Activated effector memory CD4-positive, alpha-beta T cell treated with Interleukin-2 at 50 U/mL for 16 hours (primary cell): ENCODE results near the gene BHLHE23.

ENCODE experiments used
- DNase-seq: peaks from one replicate; pipeline ENCODE4 v3.0.0-alpha.2; 2020

The BHLHE23 gene

DNA sequence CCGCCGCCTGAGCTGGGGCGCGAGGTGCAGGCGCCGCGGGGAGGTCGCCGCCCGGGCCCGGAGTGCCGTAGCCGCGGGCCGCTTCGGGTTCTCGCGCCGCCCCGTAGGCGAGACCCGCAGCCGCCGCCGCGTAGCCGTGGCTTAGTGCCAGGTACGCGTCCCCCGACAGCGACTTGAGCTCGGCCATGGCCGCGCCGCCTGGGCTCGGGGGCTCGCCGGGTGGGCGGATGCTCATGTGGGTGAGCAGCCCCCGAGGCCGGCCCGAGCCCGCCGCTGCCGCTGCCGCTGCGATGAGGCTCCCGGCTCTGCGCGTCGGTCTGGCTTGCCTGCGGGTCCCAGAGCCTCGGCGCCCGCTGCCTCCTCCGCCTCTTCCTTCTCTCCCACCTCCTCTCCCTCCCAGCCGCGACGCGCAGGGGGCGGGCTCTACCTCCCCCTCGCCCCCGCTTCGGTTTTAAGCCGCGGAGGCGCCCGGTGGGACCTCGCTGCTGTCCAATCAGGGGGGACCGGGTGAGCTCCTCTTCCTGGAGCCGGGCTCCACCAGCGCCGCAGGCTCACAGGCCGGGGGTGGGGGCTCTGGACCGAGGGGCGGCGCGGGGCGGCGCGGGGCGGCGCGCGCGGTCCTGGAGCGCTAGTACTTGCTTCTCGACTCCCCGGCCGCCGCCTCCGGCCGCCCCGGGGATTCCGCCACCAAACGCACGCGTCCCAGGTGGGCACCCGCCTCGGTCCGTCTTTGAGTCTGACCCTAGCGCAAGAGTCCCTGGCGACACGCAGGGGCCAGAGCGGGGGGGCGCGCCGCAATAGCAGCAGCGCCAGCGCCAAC lies at the start of gene BHLHE23:
BHLHE23 (minus strand) TSS at position 425 of the 820 bp plus-strand sequence; CDS start at position 235, 190 bp downstream.
- DNase-seq: no peak

DNA sequence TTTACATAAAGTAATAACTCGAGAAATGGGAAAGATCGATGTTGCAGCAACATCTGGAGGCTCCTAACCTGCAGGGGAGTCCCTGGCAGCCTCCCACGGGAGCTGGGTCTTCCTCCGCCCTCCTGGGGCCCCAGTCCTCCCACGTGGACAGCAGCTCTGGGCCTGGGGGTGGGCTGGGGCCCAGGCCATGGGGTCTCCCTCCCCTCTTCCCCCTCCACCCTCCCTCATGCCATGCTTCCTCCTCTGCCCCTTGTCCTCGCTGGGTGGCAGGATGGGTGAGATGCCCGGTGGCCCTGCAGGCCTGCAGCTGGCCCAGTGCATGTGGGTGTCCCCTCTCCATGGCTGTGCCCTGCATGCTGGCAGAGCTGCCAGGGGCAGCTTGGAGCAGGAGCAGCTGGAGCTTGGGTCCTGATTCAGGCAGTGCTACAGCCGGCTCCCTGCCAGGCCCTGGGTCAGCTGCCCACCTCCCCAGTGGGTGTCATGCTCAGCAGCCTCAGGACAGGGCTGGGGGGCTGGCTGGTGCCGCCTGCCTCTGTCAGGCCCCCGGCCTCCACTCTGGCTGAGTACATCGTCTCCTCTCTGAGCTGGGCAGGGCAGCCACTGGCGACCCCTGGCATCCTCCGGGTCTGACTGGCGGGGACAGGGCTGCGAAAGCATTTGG lies 48.9 kb upstream of the BHLHE23 start:
- DNase-seq: no peak

DNA sequence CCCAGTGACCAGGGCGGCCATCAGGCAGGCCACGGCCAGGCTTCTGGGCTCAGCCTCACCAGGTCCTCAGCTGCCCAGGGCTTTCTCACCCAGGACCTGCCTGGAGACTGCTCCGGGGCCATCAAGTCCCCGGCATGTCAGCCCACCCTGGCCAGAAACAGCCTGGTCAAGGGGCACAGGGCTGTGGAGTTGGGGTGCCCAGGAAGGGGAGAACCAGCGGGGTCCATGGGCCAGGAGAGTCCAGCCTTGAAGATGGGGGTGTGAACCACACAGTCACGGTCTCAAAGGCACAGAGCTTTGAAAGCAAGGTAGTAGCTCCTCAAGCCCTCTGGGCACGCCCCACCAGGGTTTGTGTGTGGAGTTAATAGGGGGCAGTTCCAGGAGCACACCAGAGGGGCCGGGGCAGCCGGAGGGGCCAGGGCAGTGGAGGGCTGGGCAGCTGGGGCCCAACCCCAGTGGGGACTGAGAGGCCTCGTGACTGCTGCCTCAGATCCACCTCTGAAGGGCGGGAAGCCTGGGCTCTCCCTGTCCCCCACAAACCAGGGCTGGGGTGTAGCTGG lies 48.0 kb upstream of the BHLHE23 start:
- no peak for DNase-seq

DNA sequence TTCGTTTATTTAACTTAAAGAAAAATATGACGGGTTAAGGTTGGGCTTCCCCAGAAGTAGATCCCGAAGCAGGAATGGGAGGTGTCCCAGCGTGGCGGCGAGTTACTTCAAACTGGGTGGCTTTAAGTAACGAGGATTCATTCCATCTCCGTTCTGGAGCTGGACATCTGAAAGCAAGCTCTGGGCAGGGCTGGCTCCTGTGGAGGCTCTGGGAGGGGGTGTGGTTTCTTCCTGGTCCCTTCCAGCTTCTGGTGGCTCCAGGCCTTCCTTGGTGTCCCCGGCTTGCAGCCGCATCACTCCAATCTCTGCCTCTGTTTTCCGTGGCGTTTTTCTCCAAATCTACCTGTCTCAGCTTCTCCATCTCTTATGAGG lies 47.3 kb upstream of the BHLHE23 start:
- no peak for DNase-seq

DNA sequence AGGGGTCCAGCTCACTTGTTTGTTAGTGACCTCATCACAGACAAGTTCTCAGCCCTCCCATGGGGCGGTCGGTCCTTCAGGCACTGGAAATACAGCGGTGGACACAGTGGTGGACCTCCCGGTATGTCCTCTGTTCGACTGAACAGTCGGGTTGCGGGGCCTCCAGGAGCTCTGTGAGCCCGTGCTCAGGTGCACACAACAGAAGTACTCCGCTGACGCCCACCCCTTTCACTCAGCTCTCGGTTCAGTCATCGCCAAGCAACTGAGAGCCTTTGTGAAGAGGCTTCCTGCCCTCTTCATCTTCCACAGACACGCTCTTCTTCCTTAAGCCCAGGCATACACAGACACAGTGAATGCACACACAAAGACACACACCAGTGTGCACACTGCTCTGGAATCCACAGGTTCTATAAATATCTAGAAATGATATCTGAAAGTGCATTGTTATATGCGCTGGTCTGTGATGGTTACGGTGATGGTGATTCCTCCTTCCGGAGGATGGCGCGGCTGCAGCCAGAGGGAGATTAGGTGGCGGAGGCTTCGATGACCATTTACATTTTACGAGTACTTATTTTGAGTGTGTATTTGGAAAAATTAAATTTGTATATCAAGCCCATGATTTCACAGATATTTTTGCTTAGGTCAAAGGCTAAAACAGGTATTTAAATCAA lies 46.8 kb upstream of the BHLHE23 start:
- no peak for DNase-seq

DNA sequence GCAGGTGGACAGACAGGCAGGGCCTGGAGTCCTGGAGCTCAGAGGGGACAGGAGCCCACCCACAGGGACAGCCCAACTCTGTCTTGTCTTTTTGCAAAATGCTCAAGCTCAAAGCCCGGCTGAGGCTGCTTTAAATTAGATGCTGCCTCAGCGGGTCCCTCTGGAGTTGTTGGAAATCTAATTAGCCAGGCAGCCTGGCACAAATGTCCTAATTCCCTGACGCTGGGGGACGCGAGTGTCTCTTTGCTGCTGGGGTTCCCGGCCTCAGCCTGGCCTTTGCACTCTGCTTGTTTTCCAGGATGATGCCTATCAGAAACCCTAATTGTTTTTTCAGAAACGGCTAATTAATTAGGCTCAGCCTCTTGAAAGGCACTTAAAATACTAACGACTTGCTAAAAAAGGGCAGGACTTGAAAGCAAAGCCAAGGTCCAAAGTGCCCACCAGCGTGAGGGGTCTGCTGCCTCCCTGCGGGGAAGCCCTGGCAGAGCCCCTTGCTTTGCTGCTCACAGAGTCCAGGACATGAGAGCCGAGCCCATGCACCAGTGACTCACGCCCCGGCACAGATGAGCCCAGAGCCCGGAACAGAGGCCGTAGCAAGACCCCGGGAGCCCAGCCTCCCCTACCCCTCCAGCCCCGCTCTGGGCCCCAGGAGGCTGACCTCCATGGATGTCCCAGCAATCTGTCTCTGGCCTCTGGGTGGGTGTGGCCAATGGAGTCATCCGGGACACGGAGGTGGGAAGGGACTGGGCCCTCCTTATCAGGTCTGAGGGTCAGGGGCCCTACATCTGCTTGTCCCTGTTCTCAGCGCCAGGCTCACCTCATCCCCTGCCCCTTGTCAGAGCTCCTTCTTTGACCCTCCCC lies 46.0 kb upstream of the BHLHE23 start:
- DNase-seq: no peak

DNA sequence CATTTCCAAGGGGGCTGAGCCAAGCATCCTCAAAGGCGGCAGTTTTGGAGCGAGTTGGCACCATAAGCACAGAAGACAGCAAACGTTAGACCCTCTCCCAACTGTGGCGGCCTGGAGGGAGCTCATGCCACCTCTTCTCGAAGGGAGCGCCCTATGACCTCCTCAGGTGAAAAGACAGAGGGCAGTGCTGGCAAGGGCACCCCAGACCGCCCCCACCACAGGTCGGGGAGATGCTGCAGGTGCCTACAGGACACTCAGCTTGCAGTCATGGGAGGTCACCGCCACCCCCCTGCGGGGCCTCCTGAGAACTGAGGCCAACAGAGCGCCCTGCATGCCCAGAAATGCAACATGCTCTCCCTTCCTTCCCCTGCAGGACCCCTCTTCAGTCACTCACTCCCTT lies 45.1 kb upstream of the BHLHE23 start:
- no peak for DNase-seq

DNA sequence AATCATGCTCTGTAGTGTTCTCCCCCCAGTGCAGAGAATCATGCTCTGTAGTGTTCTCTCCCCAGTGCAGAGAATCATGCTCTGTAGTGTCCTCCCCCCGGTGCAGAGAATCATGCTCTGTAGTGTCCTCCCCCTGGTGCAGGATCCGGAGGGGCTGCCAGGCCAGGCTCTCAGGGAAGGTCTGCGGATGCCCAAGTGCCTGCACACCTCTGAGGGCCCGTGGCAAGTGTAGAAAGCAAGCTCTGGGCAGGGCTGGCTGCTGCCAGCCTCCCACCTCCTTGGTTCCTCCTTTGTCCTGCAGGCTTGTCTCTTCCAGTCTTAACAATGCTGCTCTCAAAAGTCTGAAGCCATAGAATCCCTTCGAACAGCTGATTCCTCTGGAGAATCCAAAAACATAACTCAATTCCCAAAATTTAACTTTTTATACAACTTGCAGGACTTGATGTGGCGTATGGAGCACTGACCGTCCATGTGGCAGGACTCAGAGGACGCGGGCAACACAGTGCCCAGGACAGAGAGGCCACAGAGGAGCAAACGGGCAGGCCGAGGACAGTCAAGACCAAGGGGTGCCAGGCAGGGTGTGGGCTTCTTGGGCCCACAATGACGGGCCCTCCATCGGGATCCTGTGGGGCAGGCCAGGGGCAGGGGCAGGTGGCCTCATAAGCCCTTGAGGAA lies 44.6 kb upstream of the BHLHE23 start:
- no peak for DNase-seq

DNA sequence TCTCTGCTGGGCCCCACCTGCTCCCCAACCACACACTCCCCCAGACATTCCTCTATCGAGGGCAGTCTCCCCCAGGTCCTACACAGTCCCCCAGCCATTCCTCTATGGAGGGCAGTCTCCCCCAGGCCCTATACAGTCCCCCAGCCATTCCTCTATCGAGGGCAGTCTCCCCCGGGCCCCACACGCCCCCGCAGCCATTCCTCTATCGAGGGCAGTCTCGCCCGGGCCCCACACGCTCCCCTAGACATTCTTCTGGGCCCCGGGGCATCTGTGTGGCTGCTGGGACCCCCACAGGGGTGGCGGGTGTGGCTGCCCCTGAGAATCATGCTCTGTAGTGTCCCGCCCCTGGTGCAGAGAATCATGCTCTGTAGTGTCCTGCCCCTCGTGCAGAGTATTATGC lies 43.6 kb upstream of the BHLHE23 start:
- DNase-seq: no peak

DNA sequence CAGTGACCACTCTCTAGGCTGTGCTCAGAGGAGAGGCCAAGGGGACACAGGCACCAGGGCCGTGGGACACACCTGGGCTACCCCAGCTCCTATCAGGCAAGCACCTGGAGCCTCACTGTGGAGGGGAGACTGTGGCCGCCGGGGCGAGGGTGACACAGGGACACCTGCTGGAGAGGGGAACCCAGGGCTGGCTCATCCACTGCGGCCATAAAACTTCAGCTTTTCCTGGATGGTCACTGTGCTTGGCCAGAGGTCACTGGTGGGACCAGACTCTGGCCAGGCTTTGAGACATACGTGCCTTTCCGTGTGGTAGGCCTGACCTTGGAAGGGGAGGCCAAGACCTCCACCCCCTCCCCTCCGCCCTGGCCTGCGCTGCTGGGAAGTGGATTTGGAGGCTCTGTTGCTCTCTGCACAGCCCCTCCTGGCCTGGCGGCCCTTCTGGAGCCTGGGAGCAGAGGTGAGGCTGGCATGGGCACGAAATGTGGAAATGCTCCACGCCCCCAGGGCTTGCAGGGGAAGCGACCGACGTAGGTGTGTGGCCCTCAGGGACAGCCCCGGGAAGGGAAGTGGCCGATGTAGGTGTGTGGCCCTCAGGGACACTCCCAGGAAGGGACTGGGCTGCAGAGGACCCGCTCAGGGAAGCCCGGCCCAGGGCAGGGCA lies 42.9 kb upstream of the BHLHE23 start:
- no peak for DNase-seq

DNA sequence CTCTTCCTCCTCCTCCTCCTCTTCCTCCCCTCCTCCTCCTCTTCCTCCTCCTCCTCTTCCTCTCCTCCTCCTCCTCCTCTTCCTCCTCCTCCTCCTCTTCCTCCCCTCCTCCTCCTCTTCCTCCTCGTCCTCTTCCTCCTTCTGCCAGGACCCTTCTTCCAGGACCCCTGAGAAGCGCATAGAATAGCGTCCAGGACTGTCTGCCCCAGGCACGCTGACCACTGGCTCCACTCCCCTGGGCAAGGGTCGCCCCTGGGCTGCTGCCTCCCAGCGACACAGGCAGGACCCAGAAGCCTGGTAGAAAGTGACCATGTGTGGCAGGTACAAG lies 42.4 kb upstream of the BHLHE23 start:
- DNase-seq: no peak

DNA sequence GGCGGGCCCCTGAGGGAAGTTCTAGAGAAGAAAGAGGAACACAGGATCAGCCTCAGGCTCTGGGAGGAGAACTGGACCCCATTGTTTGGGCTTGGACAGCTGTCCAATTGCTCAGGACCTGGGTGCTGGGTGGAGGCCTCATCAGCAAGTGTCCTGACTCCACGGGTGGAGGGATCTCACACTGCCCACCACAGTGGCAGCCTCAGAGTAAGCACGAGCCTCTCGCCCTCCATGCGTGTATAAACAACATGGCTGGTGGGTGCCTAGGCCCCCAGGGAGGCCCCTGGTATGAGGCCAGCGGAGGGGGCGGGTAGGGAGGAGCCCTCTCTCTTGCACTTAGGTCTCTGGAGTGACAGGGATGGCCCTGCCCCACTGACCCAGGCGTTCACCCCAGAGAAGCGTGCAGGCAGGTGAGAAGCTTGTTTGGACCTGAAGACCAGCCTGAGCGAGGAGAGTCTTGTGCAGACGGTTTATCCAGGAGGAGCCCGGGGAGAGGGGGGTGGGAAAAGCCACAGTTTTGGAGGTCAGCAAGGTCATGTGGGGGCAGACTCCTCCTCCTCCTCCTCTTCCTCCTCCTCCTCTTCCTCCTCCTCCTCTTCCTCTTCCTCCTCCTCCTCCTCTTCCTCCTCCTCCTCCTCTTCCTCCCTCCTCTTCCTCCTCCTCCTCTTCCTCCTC lies 41.9 kb upstream of the BHLHE23 start:
- DNase-seq: no peak

DNA sequence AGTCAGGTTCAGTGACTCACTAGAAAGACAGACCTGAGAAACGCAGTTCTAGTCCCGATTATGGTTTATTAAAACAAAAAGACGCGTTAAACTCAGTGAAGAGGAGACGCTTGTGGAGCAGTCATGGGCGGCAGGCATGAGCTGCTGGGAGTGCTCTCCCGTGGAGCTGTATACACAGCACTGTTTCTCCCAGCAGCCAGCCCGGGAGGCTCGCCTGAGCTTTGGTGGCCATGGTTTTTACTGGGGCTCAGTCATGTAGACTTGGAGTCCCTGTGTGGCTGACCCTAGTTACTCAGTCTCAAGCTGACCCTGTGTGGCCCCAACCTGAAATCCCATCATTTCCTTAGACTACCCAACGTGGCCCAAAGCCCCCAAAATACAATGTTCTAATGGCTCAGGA lies 41.2 kb upstream of the BHLHE23 start:
- DNase-seq: no peak

DNA sequence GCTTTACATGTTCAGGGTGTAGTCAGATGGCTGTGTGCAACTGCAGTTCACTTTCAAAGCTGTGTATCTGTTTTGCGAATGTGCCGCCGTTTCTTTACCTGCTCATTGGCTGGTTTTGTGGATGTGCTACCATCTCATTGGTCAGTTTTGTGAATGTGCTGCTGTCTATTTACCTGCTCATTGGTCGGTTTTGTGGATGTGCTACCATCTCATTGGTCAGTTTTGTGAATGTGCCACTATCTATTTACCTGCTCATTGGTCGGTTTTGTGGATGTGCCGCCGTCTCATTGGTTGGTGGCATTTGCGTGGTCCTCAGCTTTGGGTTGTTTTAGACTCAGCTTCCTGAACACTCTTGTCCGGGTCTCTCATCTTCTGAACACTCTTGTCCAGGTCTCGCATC lies 40.5 kb upstream of the BHLHE23 start:
- DNase-seq: no peak

DNA sequence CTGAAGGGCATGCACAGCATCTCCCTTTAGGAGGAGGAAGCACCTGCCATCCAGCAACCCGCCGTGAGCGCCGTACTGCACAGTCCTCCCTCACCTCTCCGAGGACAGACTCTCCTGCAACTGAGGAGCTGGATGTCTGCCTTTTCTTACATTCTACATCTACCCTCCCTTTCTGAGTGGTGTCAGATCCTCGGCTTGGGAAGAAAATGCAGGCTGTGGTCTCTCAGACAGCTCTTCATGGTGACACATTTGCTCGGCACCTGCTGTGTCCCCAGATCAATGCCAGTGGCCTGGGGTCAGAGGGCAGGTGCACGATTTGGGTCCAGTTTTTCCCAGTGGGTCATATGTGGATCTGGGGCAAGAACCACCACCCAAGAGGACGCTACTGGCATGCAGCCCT lies 40.1 kb upstream of the BHLHE23 start:
- no peak for DNase-seq

DNA sequence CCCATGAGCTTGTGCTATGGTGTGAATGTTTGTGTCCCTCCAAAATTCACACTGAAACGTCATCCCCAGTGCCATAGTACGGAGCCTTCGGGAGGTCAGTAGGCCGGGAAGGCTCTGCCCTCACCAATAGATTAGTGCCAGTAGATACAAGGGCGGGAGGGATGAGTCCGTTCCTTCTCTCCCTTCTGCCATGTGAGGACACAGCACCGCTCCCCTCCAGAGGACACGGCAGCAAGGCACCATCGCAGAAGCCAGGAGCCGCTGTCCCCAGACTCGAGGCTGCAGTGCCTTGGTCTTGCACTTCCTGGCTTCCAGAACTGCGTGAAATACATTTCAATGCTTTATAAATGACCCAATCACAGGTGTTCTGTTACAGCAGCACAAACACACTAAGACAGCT lies 39.2 kb upstream of the BHLHE23 start:
- DNase-seq: no peak

DNA sequence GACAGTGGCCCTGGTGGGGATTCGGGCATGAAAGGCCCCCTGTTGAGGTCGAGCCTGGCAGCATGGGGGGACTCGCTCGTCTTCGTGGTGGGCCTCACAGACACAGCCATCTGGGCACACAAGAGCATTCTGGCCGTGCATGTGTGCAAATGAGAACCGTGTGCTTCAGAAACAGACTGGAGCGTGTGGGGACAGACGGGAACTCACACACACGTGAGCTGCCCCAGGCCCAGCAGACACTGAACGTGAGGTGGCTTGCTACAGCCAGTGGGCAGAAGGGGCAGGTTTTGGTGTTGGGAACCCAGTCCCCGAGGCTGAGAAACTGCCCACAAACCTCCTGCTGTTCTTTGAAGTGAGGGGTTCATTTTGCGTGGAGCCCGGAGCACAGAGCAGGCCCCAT lies 38.6 kb upstream of the BHLHE23 start:
- DNase-seq: no peak

DNA sequence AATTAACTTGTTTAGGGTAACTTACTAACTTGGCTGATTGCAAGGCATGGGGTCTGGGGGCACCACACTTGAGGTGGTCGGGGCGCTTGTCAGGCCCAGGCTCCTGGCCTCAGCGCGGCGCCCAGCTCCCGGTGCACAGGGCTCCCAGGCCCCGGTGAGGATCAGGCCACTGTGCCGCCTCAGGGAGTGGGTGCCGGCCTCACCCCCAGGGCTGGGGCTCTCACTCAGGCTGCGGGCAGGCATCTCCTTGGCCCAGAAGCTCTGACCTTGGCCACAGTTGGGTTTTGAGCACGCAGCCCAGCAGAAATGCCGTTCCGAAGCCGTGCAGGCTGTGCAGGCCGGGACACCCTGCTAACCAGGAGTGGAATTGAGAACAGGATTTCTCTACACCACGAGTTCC lies 37.8 kb upstream of the BHLHE23 start:
- DNase-seq: no peak

DNA sequence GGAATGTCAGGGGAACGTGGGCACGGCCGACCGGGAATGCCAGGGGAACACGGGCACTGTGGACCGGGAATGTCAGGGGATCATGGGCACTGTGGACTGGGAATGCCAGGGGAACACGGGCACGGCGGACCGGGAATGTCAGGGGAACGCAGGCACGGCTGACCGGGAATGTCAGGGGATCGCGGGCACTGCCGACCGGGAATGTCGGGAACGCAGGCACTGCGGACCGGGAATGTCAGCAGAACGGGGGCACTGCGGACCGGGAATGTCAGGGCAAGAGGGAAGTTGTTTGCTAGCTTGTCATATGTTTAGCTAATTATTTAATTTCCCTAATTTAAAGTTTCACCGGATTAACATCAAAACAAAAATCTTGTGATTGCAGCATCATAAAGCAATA lies 37.4 kb upstream of the BHLHE23 start:
- DNase-seq: no peak

DNA sequence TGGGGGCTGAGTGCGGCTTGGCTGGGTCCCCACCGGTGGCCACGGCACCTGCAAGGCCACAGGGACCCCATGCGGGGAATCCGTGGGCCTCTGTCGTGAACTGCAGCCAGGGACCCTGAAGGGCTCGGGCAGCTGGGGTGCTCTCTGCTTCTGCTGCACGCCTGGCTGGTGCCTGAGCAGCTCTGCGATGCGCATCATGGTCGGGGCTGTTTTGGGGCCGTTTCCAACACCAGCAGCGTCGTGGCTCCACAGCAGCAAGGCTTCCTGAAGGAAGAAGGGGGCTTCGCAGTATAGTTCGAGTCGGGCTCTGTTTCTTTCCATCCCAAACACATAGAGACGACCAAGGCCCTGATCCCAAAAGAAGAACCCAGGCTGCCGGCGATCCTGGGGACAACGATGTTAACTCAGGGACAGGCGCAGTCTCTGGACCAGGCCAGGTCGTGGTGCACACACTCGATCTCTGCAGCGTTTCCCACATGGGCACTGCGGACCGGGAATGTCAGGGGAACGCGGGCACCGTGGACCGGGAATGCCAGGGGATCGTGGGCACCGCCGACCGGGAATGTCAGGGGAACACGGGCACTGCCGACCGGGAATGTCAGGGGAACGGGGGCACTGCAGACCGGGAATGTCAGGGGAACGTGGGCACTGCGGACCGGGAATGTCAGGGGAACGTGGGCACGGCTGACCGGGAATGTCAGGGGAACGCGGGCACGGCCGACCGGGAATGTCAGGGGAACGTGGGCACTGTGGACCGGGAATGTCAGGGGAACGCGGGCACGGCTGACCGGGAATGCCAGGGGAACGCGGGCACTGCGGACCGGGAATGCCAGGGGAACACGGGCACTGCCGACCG lies 36.8 kb upstream of the BHLHE23 start:
- DNase-seq: no peak
